H9 (cell line): ENCODE results near the gene GPR37L1. TPM values are rescaled to one million over a fixed set of nuclear protein-coding genes. Genes with fewer than 3 reads are reported as not detected.

Experiments used
- DNase-seq: peaks from one replicate; pipeline ENCODE4 v3.0.0-alpha.2; 2017
- H2AFZ ChIP-seq: one replicate; pipeline ENCODE4 v1.6.1; 2013; ENCODE audit warnings: mild to moderate bottlenecking, low read length, control low read depth, moderate library complexity
- H2AK5ac ChIP-seq: 2 replicates; pipeline ENCODE4 v1.6.1; 2013; ENCODE audit warnings: low read length, control low read depth, mixed read lengths; ENCODE audit not compliant: insufficient read length
- H2BK120ac ChIP-seq: one replicate; pipeline ENCODE4 v1.6.1; 2013; ENCODE audit warnings: low read depth, mild to moderate bottlenecking, low read length, control low read depth, inconsistent platforms; ENCODE audit not compliant: poor library complexity, severe bottlenecking
- H2BK12ac ChIP-seq: 2 replicates; pipeline ENCODE4 v1.6.1; 2013; ENCODE audit warnings: low read length, control low read depth, mixed read lengths, low read depth; ENCODE audit not compliant: insufficient read length
- H2BK15ac ChIP-seq: 2 replicates; pipeline ENCODE4 v1.6.1; 2013; ENCODE audit warnings: low read depth, low read length, control low read depth
- H2BK20ac ChIP-seq: one replicate; pipeline ENCODE4 v1.6.1; 2013; ENCODE audit warnings: low read depth, mild to moderate bottlenecking, low read length, control low read depth, inconsistent platforms; ENCODE audit not compliant: poor library complexity, severe bottlenecking
- H2BK5ac ChIP-seq: 2 replicates; pipeline ENCODE4 v1.6.1; 2013; ENCODE audit warnings: low read length, control low read depth, mixed read lengths; ENCODE audit not compliant: insufficient read length
- H3K14ac ChIP-seq: 2 replicates; pipeline ENCODE4 v1.6.1; 2013; ENCODE audit warnings: low read length, control low read depth; ENCODE audit not compliant: insufficient read depth
- H3K18ac ChIP-seq: 2 replicates; pipeline ENCODE4 v1.6.1; 2013; ENCODE audit warnings: low read depth, mild to moderate bottlenecking, mixed read lengths, low read length, control low read depth; ENCODE audit not compliant: insufficient read length
- H3K23ac ChIP-seq: 2 replicates; pipeline ENCODE4 v1.6.1; 2013; ENCODE audit warnings: low read length, control low read depth, mixed read lengths, low read depth; ENCODE audit not compliant: insufficient read length
- H3K23me2 ChIP-seq: 2 replicates; pipeline ENCODE4 v1.6.1; 2013; ENCODE audit warnings: low read depth, mild to moderate bottlenecking, mixed read lengths, low read length, control low read depth; ENCODE audit not compliant: insufficient read length, poor library complexity, severe bottlenecking
- H3K27ac ChIP-seq: 2 replicates; pipeline ENCODE4 v1.5.1; 2013; ENCODE audit warnings: low read length, control low read depth, mixed read lengths, low read depth; ENCODE audit not compliant: insufficient read length
- H3K27me3 ChIP-seq: 2 replicates; pipeline ENCODE4 v1.6.1; 2013; ENCODE audit warnings: low read length, control low read depth, inconsistent platforms; ENCODE audit not compliant: insufficient read depth
- H3K4ac ChIP-seq: 2 replicates; pipeline ENCODE4 v1.6.1; 2013; ENCODE audit warnings: low read depth, mild to moderate bottlenecking, control low read depth, inconsistent platforms, low read length, moderate library complexity
- H3K4me1 ChIP-seq: 2 replicates; pipeline ENCODE4 v1.6.1; 2013; ENCODE audit warnings: low read length, control low read depth, inconsistent platforms; ENCODE audit not compliant: insufficient read depth
- H3K4me2 ChIP-seq: 2 replicates; pipeline ENCODE4 v1.6.1; 2013; ENCODE audit warnings: low read length, control low read depth, mixed read lengths; ENCODE audit not compliant: insufficient read length, insufficient read depth
- H3K56ac ChIP-seq: 2 replicates; pipeline ENCODE4 v1.6.1; 2013; ENCODE audit warnings: low read depth, mild to moderate bottlenecking, mixed read lengths, low read length, control low read depth; ENCODE audit not compliant: insufficient read length
- H3K79me1 ChIP-seq: 2 replicates; pipeline ENCODE4 v1.6.1; 2013; ENCODE audit warnings: low read depth, mild to moderate bottlenecking, moderate library complexity, low read length, control low read depth, inconsistent platforms; ENCODE audit not compliant: insufficient read depth, poor library complexity, severe bottlenecking
- H3K79me2 ChIP-seq: 2 replicates; pipeline ENCODE4 v1.6.1; 2013; ENCODE audit warnings: low read length, control low read depth, inconsistent platforms; ENCODE audit not compliant: insufficient read depth
- H3K9ac ChIP-seq: 2 replicates; pipeline ENCODE4 v1.6.1; 2013; ENCODE audit warnings: low read length, control low read depth, mixed read lengths; ENCODE audit not compliant: insufficient read length; ENCODE audit errors: extremely low read depth
- H3K9me3 ChIP-seq: one replicate; pipeline ENCODE4 v1.6.1; 2013; ENCODE audit warnings: low read depth, low read length, inconsistent platforms; ENCODE audit not compliant: control insufficient read depth
- H3T11ph ChIP-seq: one replicate; pipeline ENCODE4 v1.6.1; 2013; ENCODE audit warnings: mild to moderate bottlenecking, low read length, control low read depth, inconsistent platforms
- H4K20me1 ChIP-seq: one replicate; pipeline ENCODE4 v1.6.1; 2013; ENCODE audit not compliant: control insufficient read depth, insufficient read length, insufficient read depth
- H4K5ac ChIP-seq: 2 replicates; pipeline ENCODE4 v1.6.1; 2013; ENCODE audit warnings: low read depth, mild to moderate bottlenecking, mixed read lengths, low read length, control low read depth; ENCODE audit not compliant: insufficient read length
- H4K8ac ChIP-seq: replicated peaks from 2 replicates; pipeline ENCODE4 v1.6.1; 2013; ENCODE audit warnings: low read length, control low read depth, mixed read lengths, low read depth; ENCODE audit not compliant: insufficient read length
- H4K91ac ChIP-seq: 2 replicates; pipeline ENCODE4 v1.6.1; 2013; ENCODE audit warnings: low read depth, mild to moderate bottlenecking, moderate library complexity, mixed read lengths, low read length, control low read depth; ENCODE audit not compliant: insufficient read length
- H3K27ac Mint-ChIP-seq, 3 experiments: 2 replicates in 2 of 3; 3 replicates in 1 of 3; pipeline ENCODE4 v1.8.0; 2020 to 2021; ENCODE audit warnings: mixed read lengths in 3 of 3, mild to moderate bottlenecking in 1 of 3, moderate library complexity in 1 of 3
- H3K27me3 Mint-ChIP-seq: 2 replicates; pipeline ENCODE4 v1.8.0; 2021; ENCODE audit warnings: low read depth, mild to moderate bottlenecking, moderate library complexity, mixed read lengths
- H3K36me3 Mint-ChIP-seq, 3 experiments: 2 replicates in 2 of 3; 3 replicates in 1 of 3; pipeline ENCODE4 v1.8.0; 2020 to 2021; ENCODE audit warnings: low read depth in 3 of 3, mixed read lengths in 3 of 3; ENCODE audit not compliant: insufficient read depth in 1 of 3
- H3K4me1 Mint-ChIP-seq, 2 experiments: 2 replicates each; pipeline ENCODE4 v1.8.0; 2020; ENCODE audit warnings: mixed read lengths in 2 of 2
- H3K4me3 Mint-ChIP-seq, 2 experiments: 2 replicates in 1 of 2; 3 replicates in 1 of 2; pipeline ENCODE4 v1.8.0; 2020 to 2021; ENCODE audit warnings: mild to moderate bottlenecking in 2 of 2, mixed read lengths in 2 of 2, moderate library complexity in 1 of 2
- H3K9me3 Mint-ChIP-seq, 2 experiments: 2 replicates in 1 of 2; 3 replicates in 1 of 2; pipeline ENCODE4 v1.8.0; 2020; ENCODE audit warnings: mild to moderate bottlenecking in 2 of 2, mixed read lengths in 2 of 2, moderate library complexity in 1 of 2
- WGBS: extraction: QIAGEN DNeasy Blood & Tissue Kit; methylation state at CpG from one replicate; pipeline ENCODE4 v1.1.7; 2013; ENCODE audit warnings: missing lambda C conversion rate, low lambda C conversion rate, mixed read lengths; ENCODE audit not compliant: insufficient read length; ENCODE audit errors: extremely low coverage; 5-methylcytosine and 5-hydroxymethylcytosine counted together
- total RNA-seq: library from RNA; stranded (reverse); gene quantifications from 2 replicates; pipeline ENCODE4 v1.2.1, GENCODE V29; 2021
- TF ChIP-seq, protein P1 (sequence below): fragments of 200-600 bp; sonication (generic); conservative IDR thresholded peaks from 3 replicates; pipeline ENCODE4 v1.8.0; 2021; ENCODE audit warnings: antibody characterized with exemption, mild to moderate bottlenecking

The GPR37L1 gene
- total RNA-seq, 1 experiment from 2014 or later = 0.11 TPM

- Mint-ChIP-seq H3K27me3 (peaks cover 13% of the 10 kb centered on the region), H3K36me3 (no peaks in the 10 kb centered on the region; a peak in 2 of 7 replicates), H3K27ac (no peak overlapping the region), H3K4me1 (peaks cover 17 to 20% of the 10 kb centered on the region in 2 experiments), H3K4me3 (no peak overlapping the region; a peak in 1 of 5 replicates), H3K9me3 (no peaks in the 10 kb centered on the region)
- Histone ChIP-seq H2BK20ac (no peak overlapping the region), H2BK120ac (no peak overlapping the region), H3K9me3 (no peaks in the 10 kb centered on the region), H2BK12ac (no peak overlapping the region), H3K79me1 (peaks cover 8% of the 10 kb centered on the region), H3K4ac (no peak overlapping the region), H3K27ac (no peak overlapping the region), H3K18ac (no peak overlapping the region), H4K8ac (no peak overlapping the region), H3K23me2 (peaks cover 14% of the 10 kb centered on the region), H3K4me2 (no peak overlapping the region), H3K56ac (no peak overlapping the region), H3K27me3 (no peaks in the 10 kb centered on the region; the same call in 1 of the 2 replicates), H3K4me1 (peaks cover 3% of the 10 kb centered on the region; the same call in 1 of the 2 replicates), H3K23ac (no peak overlapping the region), H4K5ac (no peak overlapping the region), H4K91ac (no peak overlapping the region), H2BK5ac (no peak overlapping the region), H3T11ph (no peak overlapping the region), H2AK5ac (no peak overlapping the region), H3K79me2 (peaks cover 8% of the 10 kb centered on the region; the same call in 1 of the 2 replicates), H2AFZ (no peak overlapping the region), H4K20me1 (no peaks in the 10 kb centered on the region), H3K14ac (no peak overlapping the region), H2BK15ac (no peak overlapping the region), H3K9ac (no peak overlapping the region)
- no CpG with 5 or more reads among the region's 5 CpGs for WGBS
- TF ChIP-seq, protein P1, sequence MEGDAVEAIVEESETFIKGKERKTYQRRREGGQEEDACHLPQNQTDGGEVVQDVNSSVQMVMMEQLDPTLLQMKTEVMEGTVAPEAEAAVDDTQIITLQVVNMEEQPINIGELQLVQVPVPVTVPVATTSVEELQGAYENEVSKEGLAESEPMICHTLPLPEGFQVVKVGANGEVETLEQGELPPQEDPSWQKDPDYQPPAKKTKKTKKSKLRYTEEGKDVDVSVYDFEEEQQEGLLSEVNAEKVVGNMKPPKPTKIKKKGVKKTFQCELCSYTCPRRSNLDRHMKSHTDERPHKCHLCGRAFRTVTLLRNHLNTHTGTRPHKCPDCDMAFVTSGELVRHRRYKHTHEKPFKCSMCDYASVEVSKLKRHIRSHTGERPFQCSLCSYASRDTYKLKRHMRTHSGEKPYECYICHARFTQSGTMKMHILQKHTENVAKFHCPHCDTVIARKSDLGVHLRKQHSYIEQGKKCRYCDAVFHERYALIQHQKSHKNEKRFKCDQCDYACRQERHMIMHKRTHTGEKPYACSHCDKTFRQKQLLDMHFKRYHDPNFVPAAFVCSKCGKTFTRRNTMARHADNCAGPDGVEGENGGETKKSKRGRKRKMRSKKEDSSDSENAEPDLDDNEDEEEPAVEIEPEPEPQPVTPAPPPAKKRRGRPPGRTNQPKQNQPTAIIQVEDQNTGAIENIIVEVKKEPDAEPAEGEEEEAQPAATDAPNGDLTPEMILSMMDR = no peak
- DNase-seq = no peak
Measured at GRCh38 chr1:202146279-202146678, 23.6 kb downstream of the GPR37L1 start.
